TTC549 (cell line): ENCODE measurements around the gene CRYGN.

Experiments
- FAIRE-seq: peaks from 2 replicates; lab custom pipeline; 2012; peaks lifted over from hg19 to GRCh38; lab: Jason Lieb, UNC

CRYGN gene

GRCh38 chr7:151459726-151460473 lies 20.0 kb upstream of the CRYGN start:
- FAIRE-seq, result no peak

- no peak for FAIRE-seq
Observed at GRCh38 chr7:151457534-151457933, 17.6 kb upstream of the CRYGN start.

- FAIRE-seq, result no peak
Observed at GRCh38 chr7:151456782-151457181, 16.8 kb upstream of the CRYGN start.

- FAIRE-seq, result no peak
Observed at GRCh38 chr7:151456276-151456675, 16.3 kb upstream of the CRYGN start.

- no peak for FAIRE-seq
Observed at GRCh38 chr7:151455690-151456089, 15.7 kb upstream of the CRYGN start.

GRCh38 chr7:151454932-151455530 lies 15.1 kb upstream of the CRYGN start:
- no peak for FAIRE-seq

GRCh38 chr7:151454305-151454704 lies 14.4 kb upstream of the CRYGN start:
- FAIRE-seq, result no peak

- no peak for FAIRE-seq
Observed at GRCh38 chr7:151453326-151453791, 13.4 kb upstream of the CRYGN start.

GRCh38 chr7:151452680-151453325 lies 12.9 kb upstream of the CRYGN start:
- no peak for FAIRE-seq

- no peak for FAIRE-seq
Observed at GRCh38 chr7:151451626-151452571, 12.0 kb upstream of the CRYGN start.

GRCh38 chr7:151451156-151451555 lies 11.2 kb upstream of the CRYGN start:
- FAIRE-seq, result no peak

GRCh38 chr7:151449990-151450389 lies 10.0 kb upstream of the CRYGN start:
- FAIRE-seq, result no peak

- FAIRE-seq, result no peak
Observed at GRCh38 chr7:151448261-151449252, 8.6 kb upstream of the CRYGN start.

GRCh38 chr7:151447901-151448260 lies 7.9 kb upstream of the CRYGN start:
- FAIRE-seq, result no peak

- no peak for FAIRE-seq
Observed at GRCh38 chr7:151447312-151447711, 7.4 kb upstream of the CRYGN start.

- no peak for FAIRE-seq
Observed at GRCh38 chr7:151446412-151446811, 6.5 kb upstream of the CRYGN start.

GRCh38 chr7:151444632-151445031 lies 4.7 kb upstream of the CRYGN start:
- no peak for FAIRE-seq

GRCh38 chr7:151442776-151443496 lies 3.0 kb upstream of the CRYGN start:
- FAIRE-seq, result no peak

- FAIRE-seq, result no peak
Observed at GRCh38 chr7:151440799-151441445, 981 bp upstream of the CRYGN start.
